Measurements from ENCODE around the gene RIC1. TPM values are rescaled to one million over a fixed set of nuclear protein-coding genes. Genes with fewer than 3 reads are reported as not detected.

The RIC1 gene
- total RNA-seq, 1 experiment from 2014 or later, result 25.5 TPM

DNA sequence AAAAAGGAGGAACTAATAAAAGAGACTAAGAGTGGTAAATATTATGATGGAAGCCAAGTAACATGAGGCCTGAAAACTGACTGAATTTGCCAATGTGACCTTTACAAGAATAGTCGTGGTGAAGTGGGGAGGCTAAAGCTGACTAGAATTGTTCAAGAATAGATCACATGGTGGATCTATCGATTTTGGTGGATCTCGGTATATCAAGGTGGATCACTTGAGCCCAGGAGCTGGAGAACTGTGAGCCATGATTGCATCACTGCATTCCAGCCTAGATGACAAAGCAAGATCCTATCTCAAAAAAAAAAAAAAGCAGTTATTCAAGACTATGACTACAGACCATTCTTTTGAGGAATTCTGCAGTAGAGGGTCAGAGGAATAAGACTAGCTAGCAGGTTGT is 189.0 kb downstream of the RIC1 start:
- Histone ChIP-seq H3K4me2 (ENCODE audit: low read length) (peak overlapping the region; percentile 27), H3K4me3 (replicated peaks in 1 of 2; ENCODE audit: low read depth in 1 of 2, low read length in 2 of 2) (no peak overlapping the region), H3K9me2 (ENCODE audit: insufficient read depth) (no peaks in the 10 kb centered on the region), H3K4me1 (ENCODE audit: control insufficient read depth in 1 of 2, insufficient read depth in 2 of 2, low read length in 2 of 2) (peaks cover 15 to 20% of the 10 kb centered on the region in 2 experiments), H3K9me3 (ENCODE audit: control insufficient read depth in 1 of 2, insufficient read depth in 1 of 2, low read depth in 1 of 2, low read length in 2 of 2) (no peaks in the 10 kb centered on the region), H3K27me3 (ENCODE audit: insufficient read depth, low read length) (no peaks in the 10 kb centered on the region), H4K20me1 (ENCODE audit: insufficient read depth) (no peaks in the 10 kb centered on the region), H2AFZ (ENCODE audit: low read depth, low read length, poor library complexity, severe bottlenecking) (no peak overlapping the region), H3K36me3 (ENCODE audit: control insufficient read depth in 1 of 2, insufficient read depth in 2 of 2, low read length in 2 of 2) (peaks cover 4 to 6% of the 10 kb centered on the region in 2 experiments; a peak in 3 of 4 replicates), H3K79me2 (ENCODE audit: insufficient read depth, low read length) (peaks cover 17% of the 10 kb centered on the region; the same call in 1 of the 2 replicates), H3K27ac (ENCODE audit: low read depth, low read length) (peak overlapping the region; percentile 39; the same call in 1 of the 2 replicates), H3K9ac (ENCODE audit: low read length) (peak overlapping the region; percentile 2; the same call in 1 of the 2 replicates)
- ChIA-PET RAD21 (ENCODE audit: low non-redundant PET in 1 of 2, low total read pairs in 2 of 2, uncharacterized antibody in 2 of 2, unreplicated experiment in 2 of 2) (no interaction called here), CTCF (no interaction called here), POLR2A (no interaction called here)
- intact Hi-C loops (cut with micrococcal nuclease), result no loop called here
- peak; percentile 70 for ATAC-seq
- TSS peak; percentile 23 for BruUV-seq (replicated peaks)
- DNase-seq (ENCODE audit: low read depth, low spot score), result peak; percentile 53
- TF ChIP-seq SRF (IDR thresholded peaks at IDR 0.05; ENCODE audit: low read depth) (no peak), ZFX (IDR thresholded peaks at IDR 0.05) (no peak), CBX3 (IDR thresholded peaks at IDR 0.05; ENCODE audit: low read depth) (0 out of 2 replicates have a peak, but pooled peaks have one; percentile 22), EZH2 (IDR thresholded peaks at IDR 0.05) (no peak), ZNF274 (IDR thresholded peaks at IDR 0.05; ENCODE audit: low read depth, low read length) (no peak), EZH2phosphoT487 (IDR thresholded peaks at IDR 0.05; ENCODE audit: borderline replicate concordance) (no peak), JUND (IDR thresholded peaks at IDR 0.05) (peak; percentile 69), SP1 (IDR thresholded peaks at IDR 0.05; ENCODE audit: low read depth) (peak; percentile 23), EGR1 (IDR thresholded peaks at IDR 0.05; ENCODE audit: low read depth) (no peak), CEBPB (IDR thresholded peaks at IDR 0.05; ENCODE audit: low read depth) (peak; percentile 93), POLR2A (IDR thresholded peaks at IDR 0.05; ENCODE audit: borderline replicate concordance, extremely low read depth, insufficient read depth, insufficient read length) (no peak), MAX (IDR thresholded peaks at IDR 0.05) (no peak), POLR2AphosphoS5 (IDR thresholded peaks at IDR 0.05; ENCODE audit: low read depth, low read length) (no peak), TCF7L2 (IDR thresholded peaks at IDR 0.05; ENCODE audit: borderline replicate concordance, extremely low read depth, insufficient read depth, insufficient read length) (no peak), SIN3A (IDR thresholded peaks at IDR 0.05; ENCODE audit: low read depth) (no peak), RAD21 (IDR thresholded peaks at IDR 0.05; ENCODE audit: low read depth) (no peak), YY1 (IDR thresholded peaks at IDR 0.05; ENCODE audit: extremely low read depth, insufficient replicate concordance, low read depth, low read length) (no peak), ELF1 (IDR thresholded peaks at IDR 0.05; ENCODE audit: borderline replicate concordance, low read depth) (no peak)
- TF ChIP-seq, protein P1, sequence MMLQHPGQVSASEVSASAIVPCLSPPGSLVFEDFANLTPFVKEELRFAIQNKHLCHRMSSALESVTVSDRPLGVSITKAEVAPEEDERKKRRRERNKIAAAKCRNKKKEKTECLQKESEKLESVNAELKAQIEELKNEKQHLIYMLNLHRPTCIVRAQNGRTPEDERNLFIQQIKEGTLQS (IDR thresholded peaks at IDR 0.05), result peak; percentile 87
- TF ChIP-seq, protein P2, sequence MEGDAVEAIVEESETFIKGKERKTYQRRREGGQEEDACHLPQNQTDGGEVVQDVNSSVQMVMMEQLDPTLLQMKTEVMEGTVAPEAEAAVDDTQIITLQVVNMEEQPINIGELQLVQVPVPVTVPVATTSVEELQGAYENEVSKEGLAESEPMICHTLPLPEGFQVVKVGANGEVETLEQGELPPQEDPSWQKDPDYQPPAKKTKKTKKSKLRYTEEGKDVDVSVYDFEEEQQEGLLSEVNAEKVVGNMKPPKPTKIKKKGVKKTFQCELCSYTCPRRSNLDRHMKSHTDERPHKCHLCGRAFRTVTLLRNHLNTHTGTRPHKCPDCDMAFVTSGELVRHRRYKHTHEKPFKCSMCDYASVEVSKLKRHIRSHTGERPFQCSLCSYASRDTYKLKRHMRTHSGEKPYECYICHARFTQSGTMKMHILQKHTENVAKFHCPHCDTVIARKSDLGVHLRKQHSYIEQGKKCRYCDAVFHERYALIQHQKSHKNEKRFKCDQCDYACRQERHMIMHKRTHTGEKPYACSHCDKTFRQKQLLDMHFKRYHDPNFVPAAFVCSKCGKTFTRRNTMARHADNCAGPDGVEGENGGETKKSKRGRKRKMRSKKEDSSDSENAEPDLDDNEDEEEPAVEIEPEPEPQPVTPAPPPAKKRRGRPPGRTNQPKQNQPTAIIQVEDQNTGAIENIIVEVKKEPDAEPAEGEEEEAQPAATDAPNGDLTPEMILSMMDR (IDR thresholded peaks at IDR 0.05 in 2 of 3, conservative IDR thresholded peaks at IDR 0.05 in 1 of 3; ENCODE audit: borderline replicate concordance in 1 of 3, insufficient read depth in 1 of 3, low read depth in 2 of 3, low read length in 2 of 3), result no peak
- TF ChIP-seq, protein P3, sequence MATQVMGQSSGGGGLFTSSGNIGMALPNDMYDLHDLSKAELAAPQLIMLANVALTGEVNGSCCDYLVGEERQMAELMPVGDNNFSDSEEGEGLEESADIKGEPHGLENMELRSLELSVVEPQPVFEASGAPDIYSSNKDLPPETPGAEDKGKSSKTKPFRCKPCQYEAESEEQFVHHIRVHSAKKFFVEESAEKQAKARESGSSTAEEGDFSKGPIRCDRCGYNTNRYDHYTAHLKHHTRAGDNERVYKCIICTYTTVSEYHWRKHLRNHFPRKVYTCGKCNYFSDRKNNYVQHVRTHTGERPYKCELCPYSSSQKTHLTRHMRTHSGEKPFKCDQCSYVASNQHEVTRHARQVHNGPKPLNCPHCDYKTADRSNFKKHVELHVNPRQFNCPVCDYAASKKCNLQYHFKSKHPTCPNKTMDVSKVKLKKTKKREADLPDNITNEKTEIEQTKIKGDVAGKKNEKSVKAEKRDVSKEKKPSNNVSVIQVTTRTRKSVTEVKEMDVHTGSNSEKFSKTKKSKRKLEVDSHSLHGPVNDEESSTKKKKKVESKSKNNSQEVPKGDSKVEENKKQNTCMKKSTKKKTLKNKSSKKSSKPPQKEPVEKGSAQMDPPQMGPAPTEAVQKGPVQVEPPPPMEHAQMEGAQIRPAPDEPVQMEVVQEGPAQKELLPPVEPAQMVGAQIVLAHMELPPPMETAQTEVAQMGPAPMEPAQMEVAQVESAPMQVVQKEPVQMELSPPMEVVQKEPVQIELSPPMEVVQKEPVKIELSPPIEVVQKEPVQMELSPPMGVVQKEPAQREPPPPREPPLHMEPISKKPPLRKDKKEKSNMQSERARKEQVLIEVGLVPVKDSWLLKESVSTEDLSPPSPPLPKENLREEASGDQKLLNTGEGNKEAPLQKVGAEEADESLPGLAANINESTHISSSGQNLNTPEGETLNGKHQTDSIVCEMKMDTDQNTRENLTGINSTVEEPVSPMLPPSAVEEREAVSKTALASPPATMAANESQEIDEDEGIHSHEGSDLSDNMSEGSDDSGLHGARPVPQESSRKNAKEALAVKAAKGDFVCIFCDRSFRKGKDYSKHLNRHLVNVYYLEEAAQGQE (IDR thresholded peaks at IDR 0.05; ENCODE audit: low read depth), result no peak
- TF ChIP-seq, protein P4, sequence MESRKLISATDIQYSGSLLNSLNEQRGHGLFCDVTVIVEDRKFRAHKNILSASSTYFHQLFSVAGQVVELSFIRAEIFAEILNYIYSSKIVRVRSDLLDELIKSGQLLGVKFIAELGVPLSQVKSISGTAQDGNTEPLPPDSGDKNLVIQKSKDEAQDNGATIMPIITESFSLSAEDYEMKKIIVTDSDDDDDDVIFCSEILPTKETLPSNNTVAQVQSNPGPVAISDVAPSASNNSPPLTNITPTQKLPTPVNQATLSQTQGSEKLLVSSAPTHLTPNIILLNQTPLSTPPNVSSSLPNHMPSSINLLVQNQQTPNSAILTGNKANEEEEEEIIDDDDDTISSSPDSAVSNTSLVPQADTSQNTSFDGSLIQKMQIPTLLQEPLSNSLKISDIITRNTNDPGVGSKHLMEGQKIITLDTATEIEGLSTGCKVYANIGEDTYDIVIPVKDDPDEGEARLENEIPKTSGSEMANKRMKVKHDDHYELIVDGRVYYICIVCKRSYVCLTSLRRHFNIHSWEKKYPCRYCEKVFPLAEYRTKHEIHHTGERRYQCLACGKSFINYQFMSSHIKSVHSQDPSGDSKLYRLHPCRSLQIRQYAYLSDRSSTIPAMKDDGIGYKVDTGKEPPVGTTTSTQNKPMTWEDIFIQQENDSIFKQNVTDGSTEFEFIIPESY (IDR thresholded peaks at IDR 0.05; ENCODE audit: extremely low read depth, insufficient replicate concordance, low read length), result no peak

Measured in HCT116 (cell line).